ENCODE data around the gene ARHGAP26.
A peak's percentile ranks its signal among the peaks of the same experiment; 100 is the strongest.

The ARHGAP26 gene

GRCh38 chr5:143225511-143225910, 455.3 kb downstream of the ARHGAP26 start:
- no peak overlapping the region for H3K4me3 Mint-ChIP-seq
- ATAC-seq (ENCODE audit: low read depth) (no peak), DNase-seq (ENCODE audit: low spot score in 2 of 2) (no peak)
- H3K27ac Mint-ChIP-seq, result no peak overlapping the region
- H3K4me1 Mint-ChIP-seq, result peaks cover 28% of the 10 kb centered on the region
- H3K36me3 Mint-ChIP-seq, result no peaks in the 10 kb centered on the region
- no peaks in the 10 kb centered on the region for H3K9me3 Mint-ChIP-seq
- H3K27me3 Mint-ChIP-seq, result no peaks in the 10 kb centered on the region

GRCh38 chr5:143226361-143226760, 456.2 kb downstream of the ARHGAP26 start:
- Mint-ChIP-seq H3K4me1 (peaks cover 28% of the 10 kb centered on the region), H3K27me3 (no peaks in the 10 kb centered on the region), H3K9me3 (no peaks in the 10 kb centered on the region), H3K4me3 (no peak overlapping the region), H3K27ac (no peak overlapping the region), H3K36me3 (no peaks in the 10 kb centered on the region)
- ATAC-seq (ENCODE audit: low read depth) (no peak), DNase-seq (ENCODE audit: low spot score in 2 of 2) (no peak)

GRCh38 chr5:143226872-143227271, 456.7 kb downstream of the ARHGAP26 start:
- H3K36me3 Mint-ChIP-seq, result no peaks in the 10 kb centered on the region
- ATAC-seq (ENCODE audit: low read depth), result no peak
- no peaks in the 10 kb centered on the region for H3K9me3 Mint-ChIP-seq
- H3K4me3 Mint-ChIP-seq, result no peak overlapping the region
- DNase-seq (ENCODE audit: low spot score in 2 of 2), result no peak
- peaks cover 26% of the 10 kb centered on the region for H3K4me1 Mint-ChIP-seq
- peaks cover 2% of the 10 kb centered on the region for H3K27me3 Mint-ChIP-seq
- no peak overlapping the region for H3K27ac Mint-ChIP-seq

- H3K27ac Mint-ChIP-seq, result no peak overlapping the region
Measured at GRCh38 chr5:143227301-143227700, 457.1 kb downstream of the ARHGAP26 start.

GRCh38 chr5:143228597-143229293, 458.6 kb downstream of the ARHGAP26 start:
- Mint-ChIP-seq H3K4me1 (peaks cover 12% of the 10 kb centered on the region), H3K4me3 (no peak overlapping the region), H3K9me3 (no peaks in the 10 kb centered on the region), H3K27me3 (peaks cover 4% of the 10 kb centered on the region), H3K36me3 (no peaks in the 10 kb centered on the region), H3K27ac (no peak overlapping the region)
- ATAC-seq (ENCODE audit: low read depth) (no peak), DNase-seq (ENCODE audit: low spot score in 2 of 2) (no peak)

More at GRCh38 chr5:143227301-143227700, 457.1 kb downstream of the ARHGAP26 start:
- H3K27me3 Mint-ChIP-seq, result peaks cover 4% of the 10 kb centered on the region
- H3K4me3 Mint-ChIP-seq, result no peak overlapping the region
- H3K36me3 Mint-ChIP-seq, result no peaks in the 10 kb centered on the region
- no peaks in the 10 kb centered on the region for H3K9me3 Mint-ChIP-seq
- peaks cover 23% of the 10 kb centered on the region for H3K4me1 Mint-ChIP-seq
- DNase-seq (ENCODE audit: low spot score in 2 of 2) (no peak), ATAC-seq (ENCODE audit: low read depth) (no peak)

- H3K27me3 Mint-ChIP-seq, result peaks cover 4% of the 10 kb centered on the region
- H3K4me1 Mint-ChIP-seq, result peaks cover 12% of the 10 kb centered on the region
- no peaks in the 10 kb centered on the region for H3K9me3 Mint-ChIP-seq
- peak; percentile 60 for ATAC-seq (ENCODE audit: low read depth)
- peak overlapping the region; percentile 2 for H3K4me3 Mint-ChIP-seq
- peak overlapping the region; percentile 31 for H3K27ac Mint-ChIP-seq
- no peak for DNase-seq (ENCODE audit: low spot score in 2 of 2)
- no peaks in the 10 kb centered on the region for H3K36me3 Mint-ChIP-seq
Measured at GRCh38 chr5:143229426-143229895, 459.3 kb downstream of the ARHGAP26 start.

GRCh38 chr5:143229896-143230675, 459.9 kb downstream of the ARHGAP26 start:
- Mint-ChIP-seq H3K27me3 (peaks cover 4% of the 10 kb centered on the region), H3K4me3 (peak overlapping the region; percentile 2), H3K27ac (peak overlapping the region; percentile 31), H3K36me3 (no peaks in the 10 kb centered on the region), H3K4me1 (peaks cover 12% of the 10 kb centered on the region), H3K9me3 (no peaks in the 10 kb centered on the region)
- ATAC-seq (ENCODE audit: low read depth), result peak; percentile 86
- no peak for DNase-seq (ENCODE audit: low spot score in 2 of 2)

- Mint-ChIP-seq H3K27ac (no peak overlapping the region), H3K27me3 (peaks cover 4% of the 10 kb centered on the region), H3K9me3 (no peaks in the 10 kb centered on the region), H3K36me3 (no peaks in the 10 kb centered on the region), H3K4me1 (peaks cover 12% of the 10 kb centered on the region), H3K4me3 (no peak overlapping the region)
- ATAC-seq (ENCODE audit: low read depth) (no peak), DNase-seq (ENCODE audit: low spot score in 2 of 2) (no peak)
Measured at GRCh38 chr5:143230676-143230996, 460.5 kb downstream of the ARHGAP26 start.

GRCh38 chr5:143231416-143231815, 461.2 kb downstream of the ARHGAP26 start:
- peaks cover 12% of the 10 kb centered on the region for H3K4me1 Mint-ChIP-seq
- DNase-seq (ENCODE audit: low spot score in 2 of 2), result no peak
- no peak for ATAC-seq (ENCODE audit: low read depth)
- no peaks in the 10 kb centered on the region for H3K9me3 Mint-ChIP-seq
- peaks cover 4% of the 10 kb centered on the region for H3K27me3 Mint-ChIP-seq
- H3K27ac Mint-ChIP-seq, result no peak overlapping the region
- no peaks in the 10 kb centered on the region for H3K36me3 Mint-ChIP-seq
- no peak overlapping the region for H3K4me3 Mint-ChIP-seq

GRCh38 chr5:143231973-143232812, 462.0 kb downstream of the ARHGAP26 start:
- DNase-seq (ENCODE audit: low spot score in 2 of 2), result no peak
- H3K27ac Mint-ChIP-seq, result no peak overlapping the region
- no peak overlapping the region for H3K4me3 Mint-ChIP-seq
- ATAC-seq (ENCODE audit: low read depth), result no peak
- peaks cover 4% of the 10 kb centered on the region for H3K27me3 Mint-ChIP-seq
- H3K36me3 Mint-ChIP-seq, result no peaks in the 10 kb centered on the region
- H3K4me1 Mint-ChIP-seq, result peaks cover 12% of the 10 kb centered on the region
- no peaks in the 10 kb centered on the region for H3K9me3 Mint-ChIP-seq

- ATAC-seq (ENCODE audit: low read depth) (no peak), DNase-seq (ENCODE audit: low spot score in 2 of 2) (no peak)
- Mint-ChIP-seq H3K4me1 (peaks cover 12% of the 10 kb centered on the region), H3K27ac (no peak overlapping the region), H3K9me3 (no peaks in the 10 kb centered on the region), H3K4me3 (no peak overlapping the region), H3K27me3 (peaks cover 4% of the 10 kb centered on the region), H3K36me3 (no peaks in the 10 kb centered on the region)
Measured at GRCh38 chr5:143233031-143233430, 462.9 kb downstream of the ARHGAP26 start.

GRCh38 chr5:143234162-143234842, 464.1 kb downstream of the ARHGAP26 start:
- H3K27me3 Mint-ChIP-seq, result peaks cover 4% of the 10 kb centered on the region
- no peaks in the 10 kb centered on the region for H3K9me3 Mint-ChIP-seq
- ATAC-seq (ENCODE audit: low read depth) (no peak), DNase-seq (ENCODE audit: low spot score in 2 of 2) (no peak)
- peaks cover 11% of the 10 kb centered on the region for H3K4me1 Mint-ChIP-seq
- no peaks in the 10 kb centered on the region for H3K36me3 Mint-ChIP-seq
- no peak overlapping the region for H3K4me3 Mint-ChIP-seq
- H3K27ac Mint-ChIP-seq, result no peak overlapping the region

GRCh38 chr5:143235423-143235822, 465.2 kb downstream of the ARHGAP26 start:
- DNase-seq (ENCODE audit: low spot score in 2 of 2), result no peak
- H3K27ac Mint-ChIP-seq, result no peak overlapping the region
- H3K4me1 Mint-ChIP-seq, result peaks cover 2% of the 10 kb centered on the region
- no peaks in the 10 kb centered on the region for H3K9me3 Mint-ChIP-seq
- ATAC-seq (ENCODE audit: low read depth), result no peak
- H3K4me3 Mint-ChIP-seq, result no peak overlapping the region
- H3K36me3 Mint-ChIP-seq, result no peaks in the 10 kb centered on the region
- peaks cover 4% of the 10 kb centered on the region for H3K27me3 Mint-ChIP-seq
